Fibroblast of upper back skin (primary cell): Measurements from ENCODE around the gene TGFBI.

ENCODE experiments used
- DNase-seq: peaks from one replicate; pipeline ENCODE4 v3.0.0-alpha.2; 2013

TGFBI gene

GRCh38 chr5:136028782-136029742 is at the start of gene TGFBI:
TSS of gene TGFBI (plus strand) at chr5:136028988. CDS start at chr5:136029056, 68 bp downstream.
- DNase-seq = peak; percentile 80

- DNase-seq = no peak
Observed at GRCh38 chr5:135978993-135979392, 49.8 kb upstream of the TGFBI start.

- DNase-seq = peak; percentile 95
Observed at GRCh38 chr5:135979510-135979909, 49.3 kb upstream of the TGFBI start.

- DNase-seq = no peak
Observed at GRCh38 chr5:135980620-135981019, 48.2 kb upstream of the TGFBI start.

DNA sequence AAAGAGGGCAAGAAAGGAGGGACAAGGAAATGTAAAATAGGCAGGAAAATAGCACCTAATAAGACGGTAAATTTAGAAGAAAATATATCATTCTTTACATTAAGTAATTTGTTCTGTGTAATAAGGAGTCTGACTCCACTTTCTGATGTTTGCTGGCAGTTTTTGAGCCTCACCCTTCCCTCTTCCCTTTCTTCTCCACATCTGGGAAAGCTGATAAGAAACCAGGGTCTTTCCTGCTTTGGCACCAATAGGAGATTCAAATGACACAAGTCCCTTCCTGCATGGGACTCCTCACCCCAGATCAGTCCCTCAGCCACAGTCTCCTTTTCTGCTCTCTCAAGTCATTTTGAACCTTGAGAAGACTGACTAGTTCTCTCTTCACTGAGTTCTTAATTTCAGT is 42.8 kb upstream of the TGFBI start:
- DNase-seq = no peak

- no peak for DNase-seq
Observed at GRCh38 chr5:135986401-135986800, 42.4 kb upstream of the TGFBI start.

GRCh38 chr5:135986891-135987401 is 41.8 kb upstream of the TGFBI start:
- DNase-seq = peak; percentile 78

DNA sequence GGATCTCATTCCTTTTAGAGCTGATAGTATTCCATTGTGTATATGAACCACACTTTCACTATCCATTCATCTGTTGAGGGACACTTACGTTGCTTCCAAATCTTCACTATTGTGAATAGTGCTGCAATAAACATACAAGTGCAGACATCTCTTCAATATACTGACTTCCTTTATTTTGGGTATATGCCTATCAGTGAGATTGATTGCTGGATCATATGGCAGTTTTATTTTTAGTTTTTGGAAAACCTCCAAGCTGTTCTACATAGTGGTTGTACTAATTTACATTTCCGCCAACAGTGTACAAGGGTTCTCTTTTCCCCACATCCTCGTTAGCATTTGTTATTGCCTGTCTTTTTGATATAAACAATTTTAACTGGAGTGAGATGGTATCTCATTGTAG is 40.2 kb upstream of the TGFBI start:
- no peak for DNase-seq

- no peak for DNase-seq
Observed at GRCh38 chr5:135989686-135990085, 39.1 kb upstream of the TGFBI start.

GRCh38 chr5:135990528-135991255 is 38.1 kb upstream of the TGFBI start:
- no peak for DNase-seq

- no peak for DNase-seq
Observed at GRCh38 chr5:135991429-135991828, 37.4 kb upstream of the TGFBI start.

- DNase-seq = no peak
Observed at GRCh38 chr5:135993335-135993879, 35.4 kb upstream of the TGFBI start.

DNA sequence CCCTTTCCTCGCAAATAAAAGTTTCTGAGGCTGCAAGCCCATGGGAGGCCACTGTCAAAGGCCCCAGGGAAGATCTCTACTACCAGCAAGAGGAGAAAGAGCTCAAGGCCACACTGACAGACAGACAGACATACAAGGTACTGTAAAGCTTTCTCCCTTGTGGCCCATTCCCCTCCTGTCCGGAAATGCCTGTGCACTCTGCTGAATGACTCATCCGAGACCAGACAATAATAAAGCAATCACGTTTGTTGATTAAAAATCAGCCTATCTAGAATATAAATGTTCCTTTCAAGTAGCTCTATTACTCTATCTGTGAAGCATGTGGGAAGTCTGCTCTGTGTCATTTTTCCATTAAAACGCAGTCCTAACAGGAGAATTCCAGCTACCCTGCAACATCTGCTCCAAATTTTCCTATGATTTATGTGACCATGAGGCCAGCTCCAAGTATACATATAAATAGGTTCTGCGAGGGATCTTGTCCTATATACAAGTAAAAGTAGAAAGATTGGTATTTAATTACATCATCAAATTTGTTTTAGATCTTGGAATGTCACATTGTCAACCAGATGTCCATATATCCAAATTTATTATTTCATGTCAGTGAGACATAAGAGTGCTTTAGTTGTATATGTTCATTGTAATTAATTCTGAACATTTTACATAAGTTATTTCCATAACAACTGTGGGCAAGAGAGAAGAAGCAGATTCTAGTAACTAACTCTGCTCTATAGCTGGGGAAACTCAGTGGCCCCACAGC is 34.7 kb upstream of the TGFBI start:
- DNase-seq = peak; percentile 99

DNA sequence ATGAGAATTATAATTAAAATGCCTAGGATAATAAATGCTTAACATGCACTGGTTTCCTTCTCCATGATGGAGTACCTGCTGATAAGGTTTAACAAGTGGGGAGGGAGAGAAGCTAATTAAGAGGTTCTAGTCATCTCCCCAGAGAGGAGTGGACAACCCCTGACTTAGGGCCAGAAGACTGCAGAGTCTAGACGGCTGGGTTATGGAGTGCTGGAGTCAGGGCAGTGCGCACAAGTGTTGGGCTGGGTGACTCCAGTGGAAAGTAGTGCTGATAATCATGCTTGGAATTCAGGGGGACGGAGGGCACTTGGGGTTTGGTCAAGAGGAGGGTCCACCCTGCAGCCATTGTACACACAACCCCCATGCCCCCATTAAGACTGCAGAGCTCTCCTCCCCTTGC is 32.8 kb upstream of the TGFBI start:
- DNase-seq = peak; percentile 63

DNA sequence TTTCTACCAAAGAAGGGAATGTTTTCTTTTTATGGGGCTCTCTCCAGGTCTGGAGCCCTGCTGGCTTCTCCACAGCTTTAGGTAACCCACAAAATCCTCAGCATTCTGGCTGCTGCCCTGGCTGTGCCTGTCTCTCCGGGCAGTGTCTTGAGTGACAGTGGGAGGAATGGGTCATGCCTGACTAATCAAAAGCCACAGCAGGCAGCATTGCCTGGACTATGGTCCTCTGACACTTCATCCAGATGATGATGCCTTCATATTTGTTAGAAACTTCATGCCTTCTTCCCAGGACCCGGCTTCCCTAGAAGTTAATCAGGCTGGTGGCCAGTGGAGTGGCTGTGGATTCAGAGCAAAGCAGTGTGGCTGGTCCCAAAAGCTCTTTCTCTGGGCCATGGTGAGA is 32.2 kb upstream of the TGFBI start:
- DNase-seq = peak; percentile 62

DNA sequence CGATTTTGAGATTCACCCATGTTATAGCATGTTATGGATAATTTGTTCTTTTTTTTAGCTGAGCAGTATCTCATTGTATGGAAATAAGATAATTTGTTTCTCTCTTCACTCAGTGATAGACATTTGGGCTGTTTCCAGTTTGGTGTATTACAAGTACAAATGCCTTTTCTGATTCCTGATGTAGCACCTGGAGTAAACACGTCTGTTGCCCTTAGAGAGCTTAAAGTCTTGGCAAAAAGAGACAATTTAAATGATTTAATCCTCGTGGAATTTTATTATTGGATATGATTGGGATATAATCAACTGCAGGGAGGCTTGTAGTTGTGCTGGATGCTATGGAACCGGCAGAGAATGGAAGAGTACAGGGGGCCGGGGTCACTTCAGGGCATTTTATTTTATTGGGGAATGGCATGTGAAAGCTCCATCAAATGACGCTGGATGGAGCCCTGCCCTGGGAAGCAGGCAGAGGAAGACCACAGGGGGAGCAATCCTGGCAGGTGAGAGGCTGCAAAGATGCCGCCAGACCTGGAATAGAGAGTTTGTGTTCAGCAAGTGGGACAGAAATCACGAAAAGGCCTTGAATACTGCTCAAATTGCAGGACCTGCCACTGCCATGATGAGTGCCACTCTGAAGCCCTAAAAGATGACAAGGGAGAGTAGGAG is 31.0 kb upstream of the TGFBI start:
- no peak for DNase-seq

GRCh38 chr5:135998889-135999288 is 29.9 kb upstream of the TGFBI start:
- no peak for DNase-seq

DNA sequence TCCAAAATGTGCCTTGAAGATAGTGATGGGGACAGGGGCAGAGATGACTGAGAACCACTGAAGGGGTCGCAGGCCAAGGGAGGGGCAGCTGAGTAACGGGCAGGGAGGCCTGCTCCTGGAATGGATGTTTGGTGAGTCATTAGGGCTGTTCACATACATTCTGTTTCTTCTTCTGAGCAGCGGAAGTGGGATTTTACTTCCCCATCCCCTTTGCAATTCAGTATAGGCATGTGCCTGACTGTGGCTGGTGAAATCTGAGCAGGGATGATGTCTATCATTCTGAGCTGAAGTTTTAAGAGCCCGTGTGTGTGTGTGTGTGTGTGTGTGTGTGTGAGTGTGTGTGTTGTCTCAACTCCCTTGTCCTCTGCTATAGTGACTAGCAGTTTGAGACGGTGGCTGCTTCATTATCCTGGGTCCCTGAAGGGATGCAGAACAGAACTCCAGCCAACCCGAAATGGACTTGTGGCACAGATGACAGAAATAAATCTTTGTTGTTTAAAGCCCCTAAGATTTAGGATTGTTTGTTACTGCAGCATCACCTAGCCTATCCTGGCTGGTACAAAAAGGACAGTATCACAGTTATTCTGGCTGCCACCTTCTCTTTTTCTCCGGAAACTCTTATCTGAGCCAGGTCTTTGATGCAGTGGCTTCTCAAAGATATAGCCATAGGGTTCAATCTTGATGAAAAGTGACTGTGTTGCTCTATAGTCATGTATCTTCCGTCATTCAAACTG is 29.2 kb upstream of the TGFBI start:
- DNase-seq = peak; percentile 98

DNA sequence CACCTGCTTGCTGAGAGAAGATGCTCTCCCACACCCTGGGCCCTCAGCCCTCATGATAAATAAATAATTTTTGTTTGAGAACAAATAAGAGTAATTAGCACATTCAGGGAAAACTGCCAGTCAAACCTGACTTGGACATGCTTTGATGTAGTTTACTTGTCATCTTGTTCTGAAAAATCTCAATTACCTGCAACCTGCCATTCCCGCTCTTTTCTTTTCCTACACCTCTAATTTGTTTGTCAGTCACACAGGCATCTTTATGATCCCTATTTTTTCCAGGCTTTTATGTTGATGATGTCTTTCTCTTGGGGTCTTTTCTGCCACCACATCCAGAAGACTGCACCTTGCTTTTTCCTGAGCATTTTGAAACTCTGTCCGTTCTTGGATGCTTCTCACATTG is 28.6 kb upstream of the TGFBI start:
- no peak for DNase-seq

GRCh38 chr5:136000932-136001331 is 27.9 kb upstream of the TGFBI start:
- DNase-seq = no peak

DNA sequence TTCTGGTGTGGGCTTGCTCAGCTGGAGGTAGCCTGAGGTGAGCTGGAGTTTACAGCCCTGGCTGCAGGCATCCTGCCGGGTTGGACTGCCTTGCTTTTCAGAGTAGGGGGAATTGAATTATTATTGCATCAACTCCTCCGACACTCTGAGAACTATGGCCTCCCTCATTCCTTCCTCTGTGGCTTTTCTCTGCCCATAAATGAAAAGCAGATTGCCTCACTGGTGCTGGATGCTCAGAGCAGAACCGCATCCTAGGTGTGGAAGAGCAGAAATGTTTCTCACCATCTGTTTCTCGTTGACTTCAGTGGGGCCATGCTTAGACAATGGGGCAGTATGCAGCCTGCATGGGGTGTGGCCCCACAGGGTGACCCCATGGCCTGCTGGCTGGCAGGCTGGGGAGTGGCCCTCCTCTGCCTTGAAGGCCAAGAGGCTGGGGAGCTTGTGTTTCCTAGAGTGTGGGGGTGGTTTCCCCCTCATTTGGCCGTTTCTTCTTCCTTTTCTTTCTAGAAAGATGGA is 27.3 kb upstream of the TGFBI start:
- peak; percentile 100 for DNase-seq
